Gastroesophageal sphincter (tissue), 3 donors: ENCODE results near the gene HYAL1.

Experiments used
- POLR2A ChIP-seq, 2 donors: fragments of 450-650 bp; IDR thresholded peaks; one replicate each; pipeline ENCODE4 v1.6.1; 2017; ENCODE audit warnings: antibody characterized with exemption in 2 of 2, mild to moderate bottlenecking in 2 of 2, moderate library complexity in 1 of 2
- TF ChIP-seq, protein P1 (sequence below), 4 experiments: fragments of 200-600 bp in 2 of 4; fragments of 450-650 bp in 2 of 4; sonication (generic) in 1 of 4; IDR thresholded peaks; one replicate each; pipeline ENCODE4 v1.5.1; 2017 to 2019; ENCODE audit warnings: antibody characterized with exemption in 4 of 4, mild to moderate bottlenecking in 2 of 4, moderate library complexity in 2 of 4

DNA sequence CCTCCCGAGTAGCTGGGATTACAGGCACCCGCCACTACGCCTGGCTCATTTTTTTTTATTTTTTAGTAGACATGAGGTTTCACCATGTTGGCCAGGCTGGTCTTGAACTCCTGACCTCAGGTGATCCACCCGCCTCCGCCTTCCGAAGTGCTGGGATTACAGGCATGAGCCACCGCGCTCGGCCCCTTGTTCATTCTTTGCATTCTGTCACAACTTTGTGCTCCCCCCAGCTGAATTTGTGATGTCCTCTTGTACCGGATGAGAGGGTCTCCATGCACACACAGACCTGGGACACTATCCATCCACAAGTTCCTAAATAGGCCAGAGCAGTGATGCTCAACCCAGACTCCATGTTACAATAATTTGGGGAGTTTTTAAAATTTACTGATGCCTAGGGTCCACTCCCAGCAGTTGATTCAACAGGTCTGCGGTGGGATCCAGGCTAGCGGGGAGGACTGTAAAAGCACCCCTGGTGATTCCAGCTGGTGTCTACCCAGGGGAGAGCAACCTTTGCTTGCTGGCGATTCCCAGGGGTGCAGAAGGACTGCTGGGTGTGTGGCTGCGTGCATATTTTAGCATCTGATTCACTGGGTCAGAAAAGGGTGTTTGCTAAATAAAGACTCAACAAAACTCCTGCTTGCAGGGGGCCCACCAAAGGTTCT lies 36.2 kb upstream of the HYAL1 start:
- no peak for TF ChIP-seq POLR2A (IDR thresholded peaks at IDR 0.05)
- TF ChIP-seq, protein P1, sequence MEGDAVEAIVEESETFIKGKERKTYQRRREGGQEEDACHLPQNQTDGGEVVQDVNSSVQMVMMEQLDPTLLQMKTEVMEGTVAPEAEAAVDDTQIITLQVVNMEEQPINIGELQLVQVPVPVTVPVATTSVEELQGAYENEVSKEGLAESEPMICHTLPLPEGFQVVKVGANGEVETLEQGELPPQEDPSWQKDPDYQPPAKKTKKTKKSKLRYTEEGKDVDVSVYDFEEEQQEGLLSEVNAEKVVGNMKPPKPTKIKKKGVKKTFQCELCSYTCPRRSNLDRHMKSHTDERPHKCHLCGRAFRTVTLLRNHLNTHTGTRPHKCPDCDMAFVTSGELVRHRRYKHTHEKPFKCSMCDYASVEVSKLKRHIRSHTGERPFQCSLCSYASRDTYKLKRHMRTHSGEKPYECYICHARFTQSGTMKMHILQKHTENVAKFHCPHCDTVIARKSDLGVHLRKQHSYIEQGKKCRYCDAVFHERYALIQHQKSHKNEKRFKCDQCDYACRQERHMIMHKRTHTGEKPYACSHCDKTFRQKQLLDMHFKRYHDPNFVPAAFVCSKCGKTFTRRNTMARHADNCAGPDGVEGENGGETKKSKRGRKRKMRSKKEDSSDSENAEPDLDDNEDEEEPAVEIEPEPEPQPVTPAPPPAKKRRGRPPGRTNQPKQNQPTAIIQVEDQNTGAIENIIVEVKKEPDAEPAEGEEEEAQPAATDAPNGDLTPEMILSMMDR (IDR thresholded peaks at IDR 0.05), result no peak
